HCT116 (cell line): ENCODE data around the gene PPP2R5D. TPM values are rescaled to one million over a fixed set of nuclear protein-coding genes. Genes with fewer than 3 reads are reported as not detected.

Source experiments
- ATAC-seq: fragments of 200-7000 bp; cut with Tn5 transposase; 2 replicates; pipeline ENCODE4 v1.9.1; 2020; ENCODE audit warnings: mild to moderate bottlenecking, moderate library complexity
- BruUV-seq: library from RNA; stranded (reverse); fragments of 400-500 nt; replicated peaks from 2 replicates; lab custom pipeline; 2021; lab: Mats Ljungman, UMichigan
- CTCF ChIA-PET: fragments of 300-600 bp; sonication (Branson Sonifier 250); formaldehyde crosslinking; loops from one replicate; lab custom pipeline; 2021; ENCODE audit warnings: antibody characterized with exemption; lab: Charles Lee
- POLR2A ChIA-PET: fragments of 300-600, 350-600 bp; sonication (Branson Sonifier 250); formaldehyde crosslinking; loops from one replicate; lab custom pipeline; 2021; ENCODE audit warnings: antibody characterized with exemption; lab: Charles Lee
- RAD21 ChIA-PET, 2 experiments: fragments of 300-600 bp; sonication (Branson Sonifier 250); formaldehyde crosslinking; loops; one replicate each; lab custom pipeline; 2023; ENCODE audit warnings: low total read pairs in 2 of 2; ENCODE audit not compliant: uncharacterized antibody in 2 of 2, unreplicated experiment in 2 of 2, low non-redundant PET in 1 of 2; lab: Charles Lee
- DNase-seq: peaks from one replicate; pipeline ENCODE4 v3.0.0-alpha.2; 2010; ENCODE audit warnings: low read depth, low spot score
- H2AFZ ChIP-seq: fragments of 200-600 bp; shearing (Covaris generic), sonication (generic); 2 replicates; pipeline ENCODE4 v1.6.1; 2017; ENCODE audit warnings: low read depth, mixed run types, mixed read lengths, antibody characterized with exemption, low read length; ENCODE audit not compliant: poor library complexity, severe bottlenecking
- H3K27ac ChIP-seq: 2 replicates; pipeline ENCODE4 v1.5.1; 2012; ENCODE audit warnings: low read depth, low read length
- H3K27me3 ChIP-seq: fragments of 200-600 bp; sonication (generic); 2 replicates; pipeline ENCODE4 v1.6.1; 2016; ENCODE audit warnings: mixed run types, low read length, mixed read lengths; ENCODE audit not compliant: insufficient read depth
- H3K36me3 ChIP-seq, 2 experiments: fragments of 200-500 bp in 1 of 2; fragments of 200-600 bp in 1 of 2; sonication (Bioruptor generic) in 1 of 2; sonication (generic) in 1 of 2; 2 replicates each; pipeline versions ENCODE4 v1.5.1 to v1.6.1; 2014 to 2016; ENCODE audit warnings: low read length in 2 of 2, inconsistent platforms in 1 of 2, mixed read lengths in 1 of 2, mixed run types in 1 of 2; ENCODE audit not compliant: insufficient read depth in 2 of 2, control insufficient read depth in 1 of 2
- H3K4me1 ChIP-seq, 2 experiments: fragments of 200-600 bp in 1 of 2; sonication (generic) in 1 of 2; 2 replicates each; pipeline versions ENCODE4 v1.5.1 to v1.6.1; 2012 to 2017; ENCODE audit warnings: low read length in 2 of 2, inconsistent platforms in 1 of 2, mild to moderate bottlenecking in 1 of 2, mixed read lengths in 1 of 2, mixed run types in 1 of 2, moderate library complexity in 1 of 2; ENCODE audit not compliant: insufficient read depth in 2 of 2, control insufficient read depth in 1 of 2
- H3K4me2 ChIP-seq: fragments of 200-600 bp; sonication (generic); 2 replicates; pipeline ENCODE4 v1.6.1; 2017; ENCODE audit warnings: mixed run types, low read length, mixed read lengths
- H3K4me3 ChIP-seq, 2 experiments: fragments of 200-600 bp in 1 of 2; sonication (generic) in 1 of 2; replicated peaks in 1 of 2; 2 replicates each; pipeline ENCODE4 v1.5.1; 2011 to 2016; ENCODE audit warnings: low read length in 2 of 2, control low read depth in 1 of 2, low read depth in 1 of 2, mild to moderate bottlenecking in 1 of 2, mixed read lengths in 1 of 2, mixed run types in 1 of 2
- H3K79me2 ChIP-seq: fragments of 200-600 bp; sonication (generic); 2 replicates; pipeline ENCODE4 v1.6.1; 2017; ENCODE audit warnings: mild to moderate bottlenecking, mixed run types, low read length, moderate library complexity, mixed read lengths; ENCODE audit not compliant: insufficient read depth
- H3K9ac ChIP-seq: fragments of 200-600 bp; sonication (generic); 2 replicates; pipeline ENCODE4 v1.6.1; 2016; ENCODE audit warnings: low read length, mixed read lengths
- H3K9me2 ChIP-seq: fragments of 200-600 bp; sonication (generic), shearing (Covaris generic); 2 replicates; pipeline ENCODE4 v1.6.1; 2017; ENCODE audit warnings: mixed run types, mild to moderate bottlenecking, moderate library complexity; ENCODE audit not compliant: insufficient read depth
- H3K9me3 ChIP-seq, 2 experiments: fragments of 200-500 bp in 1 of 2; fragments of 200-600 bp in 1 of 2; sonication (Bioruptor generic) in 1 of 2; sonication (generic) in 1 of 2; 2 replicates each; pipeline ENCODE4 v1.6.1; 2014 to 2017; ENCODE audit warnings: low read length in 2 of 2, mixed read lengths in 2 of 2, inconsistent platforms in 1 of 2, low read depth in 1 of 2, mild to moderate bottlenecking in 1 of 2, mixed run types in 1 of 2, moderate library complexity in 1 of 2; ENCODE audit not compliant: control insufficient read depth in 1 of 2, insufficient read depth in 1 of 2
- H4K20me1 ChIP-seq: fragments of 200-600 bp; sonication (generic), shearing (Covaris generic); 2 replicates; pipeline ENCODE4 v1.6.1; 2017; ENCODE audit warnings: mixed run types, mild to moderate bottlenecking, moderate library complexity; ENCODE audit not compliant: insufficient read depth
- EGR1 ChIP-seq: IDR thresholded peaks from 2 replicates; pipeline ENCODE4 v1.6.1; 2012; ENCODE audit warnings: low read depth
- FOSL1 ChIP-seq: IDR thresholded peaks from 2 replicates; pipeline ENCODE4 v1.6.1; 2012; ENCODE audit warnings: low read depth
- POLR2A ChIP-seq: IDR thresholded peaks from 2 replicates; pipeline ENCODE4 v1.7.0; 2011; ENCODE audit warnings: borderline replicate concordance; ENCODE audit not compliant: insufficient read depth, insufficient read length; ENCODE audit errors: extremely low read depth
- RAD21 ChIP-seq: IDR thresholded peaks from 2 replicates; pipeline ENCODE4 v1.6.1; 2012; ENCODE audit warnings: low read depth, mild to moderate bottlenecking
- SIN3A ChIP-seq: IDR thresholded peaks from 2 replicates; pipeline ENCODE4 v1.6.1; 2012; ENCODE audit warnings: low read depth
- SP1 ChIP-seq: IDR thresholded peaks from 2 replicates; pipeline ENCODE4 v1.6.1; 2012; ENCODE audit warnings: low read depth
- SRF ChIP-seq: IDR thresholded peaks from 2 replicates; pipeline ENCODE4 v1.6.1; 2012; ENCODE audit warnings: low read depth
- TCF7L2 ChIP-seq: IDR thresholded peaks from 2 replicates; pipeline ENCODE4 v1.7.0; 2011; ENCODE audit warnings: borderline replicate concordance, inconsistent platforms; ENCODE audit not compliant: insufficient read depth, insufficient read length; ENCODE audit errors: extremely low read depth
- intact Hi-C: fragments of 100-400 bp; cut with micrococcal nuclease; formaldehyde crosslinking; loops from 2 replicates; pipeline ENCODE4 v1.10.0; 2022
- total RNA-seq: library from RNA; stranded (reverse); gene quantifications from one replicate; pipeline ENCODE4 v1.2.1, GENCODE V29; 2021; ENCODE audit not compliant: unreplicated experiment
- TF ChIP-seq, protein P1 (sequence below): IDR thresholded peaks from 2 replicates; pipeline ENCODE4 v1.6.1; 2012
- TF ChIP-seq, protein P2 (sequence below): IDR thresholded peaks from 2 replicates; pipeline ENCODE4 v1.6.1; 2011; ENCODE audit warnings: mild to moderate bottlenecking, low read length, moderate library complexity; ENCODE audit not compliant: insufficient replicate concordance; ENCODE audit errors: extremely low read depth
- TF ChIP-seq, protein P3 (sequence below), 3 experiments: fragments of 200-600 bp in 1 of 3; sonication (generic) in 1 of 3; IDR thresholded peaks in 2 of 3; conservative IDR thresholded peaks in 1 of 3; 2 replicates each; pipeline ENCODE4 v1.5.1; 2012 to 2017; ENCODE audit warnings: low read depth in 2 of 3, low read length in 2 of 3, antibody characterized with exemption in 1 of 3, borderline replicate concordance in 1 of 3, control low read depth in 1 of 3, mild to moderate bottlenecking in 1 of 3, mixed read lengths in 1 of 3, mixed run types in 1 of 3, moderate library complexity in 1 of 3; ENCODE audit not compliant: insufficient read depth in 1 of 3
- TF ChIP-seq, protein P4 (sequence below): IDR thresholded peaks from 2 replicates; pipeline ENCODE4 v1.6.1; 2012

PPP2R5D gene
- total RNA-seq, 1 experiment from 2014 or later: 49.6 TPM

DNA sequence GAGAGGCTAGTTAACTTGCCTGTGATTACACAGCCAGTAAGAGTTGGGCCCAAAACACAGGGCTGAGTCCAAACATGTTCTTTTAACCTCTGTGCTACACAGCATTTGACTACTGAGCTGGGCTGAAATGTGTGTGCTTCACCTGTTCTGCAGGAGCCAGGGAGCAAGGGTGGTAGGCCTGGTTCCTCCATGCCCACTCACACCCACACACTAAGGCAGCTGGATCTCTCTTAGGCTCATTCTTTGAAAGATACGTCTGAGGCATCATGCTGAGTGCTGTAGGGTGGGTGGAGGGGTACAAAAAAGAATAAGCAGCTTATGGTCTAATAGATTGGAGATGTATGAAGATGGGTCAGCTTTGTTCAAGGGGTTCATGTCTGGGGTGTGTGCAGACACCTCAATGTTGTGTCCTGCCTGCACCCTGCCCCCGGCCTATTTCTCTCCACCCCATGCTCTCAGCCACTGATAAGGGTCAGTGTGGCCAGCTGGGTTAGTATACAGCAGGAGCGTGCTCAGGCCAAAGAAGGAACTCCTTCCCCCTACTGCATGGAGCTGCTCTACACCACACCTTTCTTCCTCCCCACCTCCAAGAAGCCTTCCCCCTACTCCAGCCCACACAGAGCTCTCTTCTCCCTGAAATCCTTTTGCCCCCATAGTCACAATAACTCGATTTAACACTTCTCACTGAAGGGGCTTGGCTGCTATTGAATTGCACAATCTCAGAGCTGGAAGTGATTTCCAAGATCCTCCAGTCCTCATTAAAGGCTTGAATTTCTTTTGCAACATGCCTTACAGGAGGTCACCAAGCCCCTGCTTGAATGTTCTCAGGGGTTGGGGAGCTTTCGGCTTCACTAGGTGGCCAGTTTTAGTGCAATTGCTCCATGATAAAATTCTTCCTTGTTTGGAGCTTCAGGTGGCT is 3.4 kb downstream of the PPP2R5D start:
- Histone ChIP-seq H3K9me3 (no peaks in the 10 kb centered on the region), H3K27ac (no peak overlapping the region), H2AFZ (no peak overlapping the region), H3K36me3 (peaks cover 5 to 13% of the 10 kb centered on the region in 2 experiments; a peak in 3 of 4 replicates), H3K27me3 (no peaks in the 10 kb centered on the region), H4K20me1 (no peaks in the 10 kb centered on the region), H3K4me2 (no peak overlapping the region), H3K9ac (no peak overlapping the region), H3K4me3 (no peak overlapping the region), H3K79me2 (peaks cover 31% of the 10 kb centered on the region), H3K4me1 (peaks cover 6 to 19% of the 10 kb centered on the region in 2 experiments; a peak in 3 of 4 replicates), H3K9me2 (no peaks in the 10 kb centered on the region)
- RAD21 ChIA-PET: no interaction called here
- intact Hi-C loops: no loop called here
- DNase-seq: no peak
- no peak for TF ChIP-seq SIN3A
- TF ChIP-seq, protein P1, sequence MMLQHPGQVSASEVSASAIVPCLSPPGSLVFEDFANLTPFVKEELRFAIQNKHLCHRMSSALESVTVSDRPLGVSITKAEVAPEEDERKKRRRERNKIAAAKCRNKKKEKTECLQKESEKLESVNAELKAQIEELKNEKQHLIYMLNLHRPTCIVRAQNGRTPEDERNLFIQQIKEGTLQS: no peak
- TF ChIP-seq SRF: no peak
- TF ChIP-seq POLR2A: no peak
- TF ChIP-seq TCF7L2: no peak
- TF ChIP-seq RAD21: no peak
- no peak for TF ChIP-seq FOSL1
- TF ChIP-seq SP1: no peak
- ATAC-seq: no peak
- BruUV-seq: no TSS peak
- POLR2A ChIA-PET: interaction anchor here (1.1 kb wide), 1 partner anchor 9 kb away, joined by 6 read pairs; the partner anchor contains the start of gene PEX6
- CTCF ChIA-PET: no interaction called here

DNA sequence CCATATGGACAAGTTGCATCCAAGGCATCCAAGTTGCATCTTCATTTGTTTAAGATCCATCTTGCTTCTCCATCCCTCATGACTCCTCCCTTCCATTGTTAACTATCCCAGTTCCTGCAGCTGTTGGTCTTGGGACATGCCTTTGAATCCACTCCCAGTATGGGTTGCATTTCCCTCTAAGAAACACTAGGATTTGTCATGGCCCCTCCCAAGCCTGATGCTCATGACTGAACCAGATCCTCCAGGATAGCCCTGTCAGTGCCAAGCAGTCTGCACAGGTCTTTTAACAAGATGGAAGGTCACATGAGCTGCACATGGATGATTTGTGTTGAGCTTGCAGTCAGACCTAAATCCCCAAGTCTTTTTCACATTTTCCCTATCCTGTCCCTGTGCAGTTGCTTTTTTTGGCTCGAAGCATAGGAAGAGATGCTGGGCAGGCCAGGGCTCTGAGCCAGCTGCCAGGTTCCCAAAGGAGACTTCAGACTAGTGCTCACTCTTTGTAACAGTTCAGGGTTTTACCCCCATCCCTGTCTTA is 4.2 kb downstream of the PPP2R5D start:
- no TSS peak for BruUV-seq
- POLR2A ChIA-PET: interaction anchor here (1.1 kb wide), 1 partner anchor 10 kb away, joined by 6 read pairs; the partner anchor contains the start of gene PEX6
- DNase-seq (no peak), ATAC-seq (no peak)
- H3K4me2 ChIP-seq: no peak overlapping the region
- H3K9me3 ChIP-seq: no peaks in the 10 kb centered on the region
- no peak overlapping the region for H3K4me3 ChIP-seq
- RAD21 ChIA-PET: no interaction called here
- H3K79me2 ChIP-seq: peaks cover 34% of the 10 kb centered on the region
- H2AFZ ChIP-seq: no peak overlapping the region
- no peak overlapping the region for H3K9ac ChIP-seq
- H3K9me2 ChIP-seq: no peaks in the 10 kb centered on the region
- peaks cover 5 to 13% of the 10 kb centered on the region in 2 experiments; a peak in 3 of 4 replicates for H3K36me3 ChIP-seq
- no peak overlapping the region for H3K27ac ChIP-seq
- TF ChIP-seq FOSL1: no peak
- TF ChIP-seq POLR2A: no peak
- TF ChIP-seq, protein P2, sequence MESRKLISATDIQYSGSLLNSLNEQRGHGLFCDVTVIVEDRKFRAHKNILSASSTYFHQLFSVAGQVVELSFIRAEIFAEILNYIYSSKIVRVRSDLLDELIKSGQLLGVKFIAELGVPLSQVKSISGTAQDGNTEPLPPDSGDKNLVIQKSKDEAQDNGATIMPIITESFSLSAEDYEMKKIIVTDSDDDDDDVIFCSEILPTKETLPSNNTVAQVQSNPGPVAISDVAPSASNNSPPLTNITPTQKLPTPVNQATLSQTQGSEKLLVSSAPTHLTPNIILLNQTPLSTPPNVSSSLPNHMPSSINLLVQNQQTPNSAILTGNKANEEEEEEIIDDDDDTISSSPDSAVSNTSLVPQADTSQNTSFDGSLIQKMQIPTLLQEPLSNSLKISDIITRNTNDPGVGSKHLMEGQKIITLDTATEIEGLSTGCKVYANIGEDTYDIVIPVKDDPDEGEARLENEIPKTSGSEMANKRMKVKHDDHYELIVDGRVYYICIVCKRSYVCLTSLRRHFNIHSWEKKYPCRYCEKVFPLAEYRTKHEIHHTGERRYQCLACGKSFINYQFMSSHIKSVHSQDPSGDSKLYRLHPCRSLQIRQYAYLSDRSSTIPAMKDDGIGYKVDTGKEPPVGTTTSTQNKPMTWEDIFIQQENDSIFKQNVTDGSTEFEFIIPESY: no peak
- TF ChIP-seq RAD21: no peak
- TF ChIP-seq, protein P3, sequence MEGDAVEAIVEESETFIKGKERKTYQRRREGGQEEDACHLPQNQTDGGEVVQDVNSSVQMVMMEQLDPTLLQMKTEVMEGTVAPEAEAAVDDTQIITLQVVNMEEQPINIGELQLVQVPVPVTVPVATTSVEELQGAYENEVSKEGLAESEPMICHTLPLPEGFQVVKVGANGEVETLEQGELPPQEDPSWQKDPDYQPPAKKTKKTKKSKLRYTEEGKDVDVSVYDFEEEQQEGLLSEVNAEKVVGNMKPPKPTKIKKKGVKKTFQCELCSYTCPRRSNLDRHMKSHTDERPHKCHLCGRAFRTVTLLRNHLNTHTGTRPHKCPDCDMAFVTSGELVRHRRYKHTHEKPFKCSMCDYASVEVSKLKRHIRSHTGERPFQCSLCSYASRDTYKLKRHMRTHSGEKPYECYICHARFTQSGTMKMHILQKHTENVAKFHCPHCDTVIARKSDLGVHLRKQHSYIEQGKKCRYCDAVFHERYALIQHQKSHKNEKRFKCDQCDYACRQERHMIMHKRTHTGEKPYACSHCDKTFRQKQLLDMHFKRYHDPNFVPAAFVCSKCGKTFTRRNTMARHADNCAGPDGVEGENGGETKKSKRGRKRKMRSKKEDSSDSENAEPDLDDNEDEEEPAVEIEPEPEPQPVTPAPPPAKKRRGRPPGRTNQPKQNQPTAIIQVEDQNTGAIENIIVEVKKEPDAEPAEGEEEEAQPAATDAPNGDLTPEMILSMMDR (IDR thresholded peaks at IDR 0.05 in 2 of 3, conservative IDR thresholded peaks at IDR 0.05 in 1 of 3; ENCODE audit: borderline replicate concordance in 1 of 3, insufficient read depth in 1 of 3, low read depth in 2 of 3, low read length in 2 of 3): no peak
- TF ChIP-seq SIN3A: no peak
- no peak for TF ChIP-seq TCF7L2
- TF ChIP-seq, protein P4, sequence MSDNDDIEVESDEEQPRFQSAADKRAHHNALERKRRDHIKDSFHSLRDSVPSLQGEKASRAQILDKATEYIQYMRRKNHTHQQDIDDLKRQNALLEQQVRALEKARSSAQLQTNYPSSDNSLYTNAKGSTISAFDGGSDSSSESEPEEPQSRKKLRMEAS: no peak
- TF ChIP-seq SP1: no peak
- no peak for TF ChIP-seq EGR1
- no peaks in the 10 kb centered on the region for H3K27me3 ChIP-seq
- CTCF ChIA-PET: no interaction called here
- H4K20me1 ChIP-seq: no peaks in the 10 kb centered on the region
- peaks cover 6 to 18% of the 10 kb centered on the region in 2 experiments; a peak in 3 of 4 replicates for H3K4me1 ChIP-seq
- intact Hi-C loops: no loop called here
